Caki2 (cell line): Measurements from ENCODE around the gene VCPKMT. TPM values are rescaled to one million over a fixed set of nuclear protein-coding genes. Genes with fewer than 3 reads are reported as not detected.
"Not testable (repeated sequence)": the region's sequence is repeated elsewhere in the genome, so short reads cannot be mapped to it uniquely, and the experiment has no call there.

Experiments used
- DNase-seq: peaks from one replicate; pipeline ENCODE4 v3.0.0-alpha.2; 2015; ENCODE audit warnings: low read depth
- in situ Hi-C: cut with HindIII; loops from 2 replicates; pipeline ENCODE4 v1.10.0; 2016; ENCODE audit warnings: low sequenced_read_pairs, low pct_unique_long_range_greater_than_20kb, mixed read lengths
- total RNA-seq: library from RNA; depleted of rRNA; stranded (reverse); fragments of >200 nt; shearing (Covaris generic); gene quantifications from 2 replicates; pipeline ENCODE4 v1.2.3, GENCODE V29; 2014; ENCODE audit warnings: low replicate concordance

Gene VCPKMT
- total RNA-seq, 1 experiment from 2014 or later: 5.9 TPM

DNA sequence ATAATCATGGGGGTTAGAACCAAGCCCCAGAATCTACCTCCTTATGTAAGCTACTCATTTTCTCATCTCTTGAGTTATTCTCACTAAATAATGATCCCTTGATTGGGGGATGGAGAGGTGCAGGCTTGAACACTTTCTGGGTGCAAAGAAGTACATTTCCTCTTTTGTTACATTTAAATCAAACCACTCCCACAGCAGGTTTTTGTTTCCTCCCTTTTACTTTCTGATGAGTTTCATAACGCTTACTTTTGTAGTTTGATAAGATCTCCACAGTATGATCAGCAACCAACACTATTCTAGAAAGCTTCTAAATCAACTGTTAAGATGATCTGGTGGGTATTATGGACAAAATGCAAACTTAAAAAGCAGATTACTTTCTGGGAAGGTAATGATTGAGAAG is 20.5 kb downstream of the VCPKMT start:
- DNase-seq: no peak
- in situ Hi-C loops: no loop called here

DNA sequence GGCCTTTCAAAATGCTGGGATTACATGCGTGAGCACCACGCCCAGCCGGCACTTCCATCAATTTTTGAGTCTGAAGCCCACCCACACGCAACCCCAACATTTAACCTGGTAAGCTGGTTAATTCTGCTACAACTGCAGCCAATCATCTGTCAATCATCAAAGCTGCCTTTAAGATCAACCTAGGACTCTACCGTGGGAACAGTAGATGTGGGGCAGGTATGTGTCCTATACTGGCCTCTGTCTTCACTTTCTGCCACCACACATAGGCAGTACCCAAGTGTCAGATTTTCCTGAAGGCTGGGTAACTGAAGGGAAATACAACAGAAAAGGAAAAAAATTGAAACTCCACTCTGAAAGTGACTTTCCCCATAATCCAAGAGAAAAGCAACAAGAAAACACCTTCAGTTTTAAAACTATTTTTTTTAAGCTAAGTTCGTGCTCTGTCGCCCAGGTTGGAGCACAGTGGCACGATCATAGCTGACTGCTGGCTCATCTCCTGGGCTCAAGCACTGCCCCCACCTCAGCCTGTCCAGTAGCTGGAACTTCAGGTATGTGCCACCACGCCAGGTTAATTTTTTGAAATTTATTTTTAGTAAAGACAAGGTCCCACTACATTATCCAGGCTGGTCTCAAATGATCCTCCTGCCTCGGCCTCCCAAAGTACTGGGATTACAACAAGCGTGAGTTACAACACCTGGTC is 22.2 kb downstream of the VCPKMT start:
- in situ Hi-C loops: no loop called here
- no peak for DNase-seq

DNA sequence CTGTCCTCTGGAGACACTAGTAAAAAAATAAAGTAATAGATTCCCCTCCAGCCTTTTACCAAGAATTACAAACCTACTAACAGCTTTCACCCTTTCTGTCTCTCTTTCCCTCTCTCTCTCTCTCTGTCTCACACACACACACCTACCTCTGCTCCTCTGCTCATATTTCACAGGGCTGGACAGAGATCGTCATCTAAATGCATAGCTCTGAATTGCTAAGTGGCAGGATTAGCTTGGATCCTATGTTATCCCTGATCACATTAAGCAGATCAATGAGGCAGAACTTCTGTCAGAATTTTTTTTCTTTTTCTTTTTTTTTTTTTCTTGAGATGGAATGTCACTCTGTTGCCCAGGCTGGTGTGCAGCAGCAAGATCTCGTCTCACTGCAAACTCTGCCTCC is 22.9 kb downstream of the VCPKMT start:
- in situ Hi-C loops: no loop called here
- DNase-seq: peak; percentile 23

DNA sequence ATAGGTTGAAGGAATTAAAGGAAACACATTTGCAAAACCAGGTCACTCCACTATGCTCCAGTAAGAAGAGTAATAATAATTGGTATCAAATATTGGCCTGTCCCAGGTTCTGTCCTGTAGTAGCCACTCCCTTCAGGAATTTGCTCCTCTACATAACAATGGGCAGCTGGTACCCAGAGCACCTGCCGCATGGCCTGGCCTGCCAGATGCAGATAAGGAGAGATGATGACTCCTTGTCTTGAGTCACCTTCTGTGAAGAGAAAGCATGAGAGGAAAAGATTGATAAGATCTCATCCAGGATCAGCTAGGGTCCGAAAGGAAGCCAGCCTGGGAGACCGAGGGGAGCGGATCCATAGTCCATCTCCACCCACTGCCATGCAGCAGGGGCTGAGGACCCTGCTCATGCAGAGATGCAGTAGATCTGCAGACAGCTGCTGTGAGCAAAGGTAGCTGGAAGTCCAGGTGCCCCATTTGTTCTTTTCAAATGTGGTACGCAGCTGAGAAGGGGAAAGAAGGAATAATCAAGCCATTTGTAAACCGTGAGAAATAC is 24.3 kb downstream of the VCPKMT start:
- in situ Hi-C loops: no loop called here
- DNase-seq: no peak

DNA sequence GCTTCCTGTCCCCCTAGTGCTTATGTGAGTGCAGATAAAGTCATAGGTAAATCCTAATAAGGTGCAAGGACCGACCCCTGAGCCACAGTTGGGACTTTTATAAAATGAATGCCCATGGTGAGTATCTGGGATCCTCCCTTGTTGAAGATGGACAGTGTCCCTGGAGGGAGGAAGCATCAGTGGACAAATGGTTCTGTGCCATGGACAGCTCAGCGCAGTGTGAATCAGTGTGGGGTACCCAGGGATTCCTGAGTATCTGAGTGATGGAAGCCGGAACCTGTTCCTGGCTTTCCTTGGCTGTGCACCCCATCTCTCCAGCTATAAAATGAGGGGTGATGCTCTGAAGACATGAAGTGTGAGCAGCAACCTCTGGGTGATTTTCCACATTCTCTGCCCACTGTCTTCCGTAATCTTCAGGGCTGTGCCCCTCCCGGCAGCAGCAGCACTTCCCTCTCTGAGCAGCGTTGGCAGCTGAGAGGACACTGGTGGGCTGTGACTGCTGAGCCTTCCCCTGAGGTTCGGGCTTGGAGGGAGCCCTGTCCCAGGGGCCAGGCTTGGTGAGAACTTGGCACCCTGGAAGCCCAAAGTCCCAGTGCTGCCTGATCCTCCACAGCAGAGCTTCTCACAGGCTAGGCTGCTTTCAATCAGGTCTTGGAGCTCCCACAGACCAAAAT is 25.0 kb downstream of the VCPKMT start:
- DNase-seq: no peak
- in situ Hi-C loops: no loop called here

DNA sequence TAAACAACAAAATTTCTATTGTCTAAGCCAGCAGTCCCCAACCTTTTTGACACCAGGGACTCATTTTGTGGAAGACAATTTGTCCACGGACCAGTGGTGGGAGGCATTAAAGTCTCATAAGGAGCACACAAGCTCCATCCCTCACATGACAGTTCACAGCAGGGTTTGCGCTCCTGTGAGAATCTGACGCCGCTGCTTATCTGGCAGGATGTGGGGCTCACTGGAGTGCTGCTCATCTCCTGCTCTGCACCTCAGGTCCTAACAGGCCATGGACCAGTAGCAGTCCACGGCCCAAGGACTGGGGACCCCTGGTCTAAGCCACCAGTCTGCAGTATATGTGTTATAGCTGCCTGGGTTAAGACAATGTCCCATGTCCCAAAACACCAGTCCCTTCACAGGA is 27.2 kb downstream of the VCPKMT start:
- DNase-seq: no peak
- in situ Hi-C loops: no loop called here

DNA sequence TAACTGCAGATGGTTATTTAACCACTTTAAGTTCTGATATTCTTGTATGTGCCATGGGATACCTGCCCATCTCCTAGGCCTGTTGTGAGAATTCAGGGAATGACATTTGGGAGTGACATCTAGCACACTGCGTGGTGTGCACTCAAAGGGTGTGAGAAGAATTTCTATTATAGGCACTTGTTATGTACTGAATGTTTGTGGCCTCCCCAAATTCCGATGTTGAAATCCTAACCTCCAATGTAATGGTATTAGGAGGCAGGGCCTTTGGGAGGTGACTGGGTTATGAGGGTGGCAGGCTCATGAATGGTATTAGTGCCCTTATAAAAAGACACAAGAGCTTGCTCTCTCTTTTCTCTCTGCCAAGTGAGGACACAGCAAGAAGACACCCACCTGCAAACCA is 27.6 kb downstream of the VCPKMT start:
- in situ Hi-C loops: no loop called here
- no peak for DNase-seq

DNA sequence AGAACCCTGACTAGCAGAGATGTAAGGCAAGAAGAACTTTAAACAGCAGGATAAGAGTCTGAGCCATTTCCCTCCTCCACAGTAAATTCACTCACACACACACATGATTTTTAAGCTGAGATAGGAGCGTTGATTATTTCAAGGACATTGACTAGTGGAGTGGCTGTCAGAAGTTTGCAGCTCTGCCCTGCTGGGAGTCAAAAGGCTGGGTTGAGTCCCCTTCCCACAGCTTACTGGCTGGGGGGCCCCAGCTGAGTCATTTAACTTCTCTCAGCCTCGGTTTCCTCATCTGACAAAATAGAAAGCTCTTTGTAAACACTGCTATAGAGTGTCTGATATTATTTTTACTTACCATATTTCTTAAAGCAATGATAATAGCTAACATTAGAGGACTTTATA is 28.3 kb downstream of the VCPKMT start:
- in situ Hi-C loops: no loop called here
- DNase-seq: no peak

DNA sequence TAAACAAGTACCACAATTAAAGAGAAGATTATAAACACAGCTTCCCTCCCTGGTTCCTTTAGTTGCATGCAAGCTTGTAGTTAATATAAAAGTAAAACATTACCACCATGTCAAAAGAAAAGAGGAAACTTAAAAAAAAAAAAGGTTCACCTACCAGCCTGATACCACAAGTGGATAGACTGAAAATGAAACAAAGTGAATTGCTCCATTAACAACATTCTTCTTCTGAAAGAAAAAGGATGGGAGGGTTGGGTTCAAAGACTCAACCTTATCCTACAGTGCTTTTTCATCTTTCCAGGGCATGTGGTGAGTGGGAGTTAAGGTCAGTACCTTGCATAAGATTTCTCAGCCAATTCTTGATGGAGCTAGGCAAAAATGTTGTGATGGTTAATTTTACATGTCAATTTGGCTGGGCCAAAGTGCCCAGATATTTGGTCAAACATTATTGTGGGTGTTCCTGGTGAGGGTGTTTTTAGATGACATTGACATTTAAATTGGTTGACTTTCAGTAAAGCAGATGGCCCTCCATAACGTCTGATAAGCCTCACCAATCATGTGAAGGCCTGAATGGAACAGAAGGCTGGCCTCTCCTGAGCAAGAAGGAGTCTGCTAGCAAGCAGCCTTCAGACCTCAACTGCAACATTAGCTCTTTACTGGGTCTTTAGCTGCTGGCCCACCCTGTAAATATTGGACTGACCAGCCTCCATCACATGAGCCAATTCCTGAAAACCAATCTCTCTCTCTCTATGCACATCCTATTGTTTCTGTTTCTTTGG is 28.8 kb downstream of the VCPKMT start:
- DNase-seq: no peak
- in situ Hi-C loops: no loop called here

DNA sequence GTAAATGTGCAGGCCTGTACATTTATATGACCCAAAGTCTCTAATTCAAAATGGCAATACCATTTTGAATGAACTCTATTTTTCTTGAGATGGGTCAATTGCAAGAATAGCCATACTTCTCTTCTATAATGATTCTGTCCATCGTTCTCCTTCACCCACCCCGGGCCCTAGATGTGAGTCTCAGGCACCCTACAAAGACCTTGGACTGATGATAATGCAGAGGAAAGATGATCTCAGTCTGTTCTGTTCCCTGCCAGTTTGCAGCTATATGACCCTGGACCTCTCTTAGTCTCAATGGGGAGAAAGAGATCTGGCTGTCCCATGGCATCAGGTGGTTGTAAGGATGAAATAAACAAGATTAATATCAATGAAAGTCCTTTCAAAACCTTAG is 30.1 kb downstream of the VCPKMT start:
- DNase-seq: no peak
- in situ Hi-C loops: no loop called here

DNA sequence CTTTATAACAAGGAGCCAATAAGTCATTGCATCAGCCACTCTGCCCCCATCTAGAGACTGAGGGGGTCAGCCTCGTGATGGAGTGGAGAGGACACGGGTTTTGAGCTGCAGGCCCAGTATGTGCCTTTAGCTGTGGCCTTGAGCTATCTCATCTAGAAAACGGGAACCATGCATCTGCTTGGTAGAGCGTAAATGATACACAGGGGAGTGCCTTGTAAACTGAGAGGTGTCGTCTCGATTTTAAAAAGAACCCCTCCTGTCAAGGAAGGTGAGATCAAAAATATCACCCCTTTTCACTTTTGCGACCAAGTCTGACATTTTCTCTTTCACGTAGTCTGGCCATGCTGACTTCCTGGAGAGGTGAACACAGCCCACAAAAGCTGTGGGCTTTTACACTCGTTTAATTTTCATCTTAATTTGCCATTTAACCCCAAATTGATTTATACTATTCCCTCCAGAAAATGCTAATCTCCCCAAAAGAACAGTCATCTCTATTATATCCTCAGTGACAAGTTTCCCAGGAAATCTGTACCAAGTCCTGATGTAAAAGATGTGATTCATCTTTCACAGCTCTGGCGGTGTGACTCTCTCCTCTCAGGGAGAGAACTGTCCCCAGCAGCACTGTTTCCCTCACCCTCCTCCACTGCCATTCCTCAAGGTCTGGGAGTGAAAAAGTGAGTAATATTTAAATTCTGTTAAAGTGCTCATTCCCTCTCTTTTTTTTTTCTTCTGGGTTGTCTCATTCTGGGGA is 30.6 kb downstream of the VCPKMT start:
- in situ Hi-C loops: no loop called here
- peak; percentile 57 for DNase-seq

DNA sequence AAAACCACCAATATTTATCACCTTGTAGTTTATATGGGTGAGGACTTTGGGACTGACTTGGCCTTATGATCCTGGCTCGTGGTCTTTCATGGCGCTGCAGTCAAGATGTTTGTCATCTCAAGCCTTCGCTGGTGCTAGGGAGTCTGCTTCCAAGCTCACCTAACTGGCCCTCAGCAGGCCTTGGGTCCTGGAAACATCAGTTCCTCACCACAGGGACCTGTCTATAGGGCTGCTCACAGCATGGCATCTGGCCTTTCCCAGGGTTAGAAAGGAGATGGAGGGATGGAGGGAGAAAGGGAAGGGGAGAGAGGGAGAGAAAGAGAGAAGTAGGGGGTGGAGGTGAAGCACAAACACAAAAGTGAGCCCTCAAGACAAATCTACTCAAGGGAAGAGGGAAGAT is 31.7 kb downstream of the VCPKMT start:
- in situ Hi-C loops: no loop called here
- no peak for DNase-seq

DNA sequence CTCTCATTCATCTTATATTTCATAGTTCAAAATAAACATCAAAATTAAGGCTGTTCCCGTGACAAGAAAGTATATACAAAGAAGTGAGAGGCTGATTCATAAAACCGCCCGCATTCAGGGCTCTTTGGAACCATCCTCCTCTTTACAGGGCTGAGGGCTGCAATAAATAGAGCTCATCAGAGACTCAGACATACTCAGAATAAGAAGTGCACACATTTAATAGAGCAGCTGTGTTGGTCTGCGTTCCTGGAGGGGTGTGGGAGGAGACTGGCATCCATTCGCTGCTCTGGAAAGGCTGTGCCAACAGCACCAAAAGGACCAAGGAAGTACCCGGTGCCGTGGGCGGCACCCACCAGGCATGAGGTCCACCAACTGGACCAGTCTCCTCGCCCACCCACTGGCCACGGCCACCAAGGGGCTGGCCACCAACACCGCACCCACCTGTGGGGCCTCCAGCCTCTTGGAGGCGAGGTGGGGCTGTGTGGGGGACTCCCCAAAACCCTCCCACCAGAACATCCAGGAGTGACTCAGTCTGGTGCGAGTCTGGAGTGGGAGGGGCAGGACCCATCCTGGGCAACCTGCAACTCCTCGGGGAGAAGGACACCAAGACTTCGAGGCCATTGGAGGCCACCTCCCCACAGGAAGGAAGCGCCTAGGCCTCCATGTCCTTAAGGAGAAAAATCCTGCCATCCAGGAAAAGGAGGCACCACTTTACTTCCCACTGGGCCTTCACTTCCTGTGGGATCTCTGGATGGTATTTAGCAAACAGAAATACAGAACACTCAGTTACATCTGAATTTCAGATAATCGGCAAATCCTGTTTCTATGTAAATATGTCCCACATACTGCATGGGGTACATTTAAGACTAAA is 32.7 kb downstream of the VCPKMT start:
- no peak for DNase-seq
- in situ Hi-C loops: no loop called here

DNA sequence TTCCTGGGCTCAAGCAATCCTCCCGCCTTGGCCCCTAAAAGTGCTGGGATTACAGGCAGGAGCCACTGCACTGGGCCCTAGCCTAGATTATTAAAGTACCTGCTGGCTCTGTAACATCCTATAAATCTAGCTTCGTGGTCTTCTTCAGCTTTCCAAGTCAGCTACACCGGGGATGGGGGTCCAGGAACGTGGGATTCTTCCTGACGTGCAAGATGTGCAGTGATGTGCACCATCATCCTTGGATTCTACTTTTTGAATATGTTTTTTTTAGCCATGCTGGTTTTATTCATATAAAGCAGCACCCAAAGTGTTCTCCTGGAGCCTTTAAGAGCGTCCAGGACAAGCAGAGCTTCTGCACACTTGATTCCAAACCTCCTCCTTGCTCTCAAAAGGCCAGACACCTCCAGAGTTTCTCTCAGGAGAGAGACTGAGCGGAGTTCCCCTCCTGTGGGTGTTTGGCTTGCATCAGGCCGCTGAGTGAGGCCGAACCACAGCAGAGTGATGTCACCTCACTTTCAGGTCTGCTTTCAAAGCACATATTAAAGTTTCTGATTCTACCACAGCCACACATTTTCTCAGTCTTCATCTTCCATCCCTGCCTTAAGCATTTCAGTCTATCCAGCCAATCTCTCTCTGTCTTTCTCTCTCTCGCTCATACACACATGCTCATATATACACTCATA is 33.4 kb downstream of the VCPKMT start:
- no peak for DNase-seq
- in situ Hi-C loops: no loop called here

DNA sequence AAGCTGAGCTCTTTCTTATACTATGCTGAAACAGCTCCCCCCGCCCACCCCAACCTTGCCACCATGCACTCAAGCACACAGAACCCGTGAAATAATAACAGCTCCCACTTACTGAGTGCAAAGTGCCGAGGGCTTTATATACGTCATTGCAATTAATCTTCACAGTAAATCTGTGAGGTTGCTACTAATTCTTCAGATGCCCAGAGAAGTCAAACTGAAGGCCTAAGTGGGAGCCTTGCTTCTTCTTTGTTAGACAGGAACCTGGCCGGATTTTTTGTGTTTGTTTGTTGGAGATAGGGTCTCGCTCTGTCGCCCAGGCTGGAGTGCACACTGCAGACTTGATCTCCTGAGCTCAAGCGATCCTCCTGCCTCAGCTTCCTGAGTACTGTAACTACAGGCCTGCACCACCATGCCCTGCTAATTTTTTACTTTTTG is 34.0 kb downstream of the VCPKMT start:
- DNase-seq: no peak
- in situ Hi-C loops: no loop called here

DNA sequence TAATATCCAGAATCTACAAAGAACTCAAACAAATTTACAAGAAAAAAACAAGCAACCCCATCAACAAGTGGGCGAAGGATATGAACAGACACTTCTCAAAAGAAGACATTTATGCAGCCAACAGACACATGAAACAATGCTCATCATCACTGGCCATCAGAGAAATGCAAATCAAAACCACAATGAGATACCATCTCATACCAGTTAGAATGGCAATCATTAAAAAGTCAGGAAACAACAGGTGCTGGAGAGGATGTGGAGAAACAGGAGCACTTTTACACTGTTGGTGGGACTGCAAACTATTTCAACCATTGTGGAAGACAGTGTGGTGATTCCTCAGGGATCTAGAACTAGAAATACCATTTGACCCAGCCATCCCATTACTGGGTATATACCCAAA is 37.3 kb downstream of the VCPKMT start:
- in situ Hi-C loops, DNase-seq: not testable (repeated sequence)

DNA sequence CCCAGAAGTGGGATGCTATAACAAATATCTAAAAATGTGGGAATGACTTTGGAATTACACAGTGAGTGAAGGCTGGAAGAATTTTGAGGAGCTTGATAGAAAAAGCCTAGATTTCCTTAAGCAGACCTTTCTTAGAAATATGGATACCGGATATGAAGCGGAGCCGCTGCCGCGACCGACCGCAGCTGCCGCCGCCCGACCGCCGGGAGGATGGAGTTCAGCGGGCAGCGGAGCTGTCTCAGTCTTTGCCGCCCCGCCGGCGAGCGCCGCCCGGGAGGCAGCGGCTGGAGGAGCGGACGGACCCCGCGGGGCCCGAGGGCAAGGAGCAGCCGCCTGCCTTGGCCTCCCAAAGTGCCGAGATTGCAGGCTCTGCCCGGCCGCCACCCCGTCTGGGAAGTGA is 42.7 kb downstream of the VCPKMT start:
- in situ Hi-C loops, DNase-seq: not testable (repeated sequence)
